GM12891 (cell line): ENCODE data around the gene BAHCC1.

Experiments used
- POLR2A ChIP-seq: IDR thresholded peaks from 2 replicates; pipeline ENCODE4 v1.6.1; 2011; ENCODE audit warnings: low read depth, low read length, control low read depth
- POLR2AphosphoS5 ChIP-seq: IDR thresholded peaks from 2 replicates; pipeline ENCODE4 v1.6.1; 2011; ENCODE audit warnings: low read depth, low read length, control low read depth
- POU2F2 ChIP-seq: IDR thresholded peaks from 2 replicates; pipeline ENCODE4 v1.6.1; 2011; ENCODE audit warnings: low read depth, mild to moderate bottlenecking, control low read depth, low read length, moderate library complexity
- SPI1 ChIP-seq: IDR thresholded peaks from 2 replicates; pipeline ENCODE4 v1.6.1; 2011; ENCODE audit warnings: low read depth, low read length, control low read depth
- TAF1 ChIP-seq: IDR thresholded peaks from 2 replicates; pipeline ENCODE4 v1.6.1; 2011; ENCODE audit warnings: low read depth, low read length, control low read depth

- no peak for TF ChIP-seq POLR2A
- TF ChIP-seq POU2F2, result no peak
- TF ChIP-seq POLR2AphosphoS5, result no peak
- no peak for TF ChIP-seq TAF1
- TF ChIP-seq SPI1, result no peak
Measured at GRCh38 chr17:81354252-81354953, 40.9 kb upstream of the BAHCC1 start.
